OCI-LY1 (cell line): Measurements from ENCODE around the gene TTC28.

Experiments used
- H2AFZ ChIP-seq: fragments of 200-600 bp; sonication (generic), shearing (Covaris generic); 2 replicates; pipeline ENCODE4 v1.6.0; 2014; ENCODE audit warnings: antibody characterized with exemption, mild to moderate bottlenecking, low read length
- H3F3A ChIP-seq: fragments of 200-600 bp; sonication (generic), shearing (Covaris generic); 2 replicates; pipeline ENCODE4 v1.6.0; 2014; ENCODE audit warnings: mild to moderate bottlenecking, antibody characterized with exemption, low read length, moderate library complexity; ENCODE audit not compliant: insufficient read depth
- H3K27ac ChIP-seq: fragments of 200-600 bp; sonication (generic); 2 replicates; pipeline ENCODE4 v1.5.1; 2014; ENCODE audit warnings: low read length, mixed run types, mild to moderate bottlenecking, low read depth; ENCODE audit not compliant: poor library complexity, severe bottlenecking
- H3K27me3 ChIP-seq: fragments of 200-600 bp; sonication (generic); 2 replicates; pipeline ENCODE4 v1.6.0; 2014; ENCODE audit warnings: antibody characterized with exemption, mild to moderate bottlenecking, low read length, moderate library complexity; ENCODE audit not compliant: insufficient read depth
- H3K36me3 ChIP-seq: fragments of 200-600 bp; sonication (generic); 2 replicates; pipeline ENCODE4 v1.6.1; 2014; ENCODE audit warnings: mild to moderate bottlenecking, antibody characterized with exemption, low read length, moderate library complexity, mixed read lengths; ENCODE audit not compliant: insufficient read depth
- H3K4me1 ChIP-seq: fragments of 200-600 bp; sonication (generic); 2 replicates; pipeline ENCODE4 v1.5.1; 2014; ENCODE audit warnings: mild to moderate bottlenecking, low read length, moderate library complexity; ENCODE audit not compliant: insufficient read depth, severe bottlenecking
- H3K4me2 ChIP-seq: fragments of 200-600 bp; sonication (generic), shearing (Covaris generic); 2 replicates; pipeline ENCODE4 v1.6.1; 2014; ENCODE audit warnings: low read length
- H3K4me3 ChIP-seq: fragments of 200-600 bp; sonication (generic); 2 replicates; pipeline ENCODE4 v1.5.1; 2014; ENCODE audit warnings: low read length, low read depth, mild to moderate bottlenecking, mixed read lengths; ENCODE audit not compliant: poor library complexity, severe bottlenecking
- H3K79me2 ChIP-seq: fragments of 200-600 bp; shearing (Covaris generic); 2 replicates; pipeline ENCODE4 v1.6.1; 2016; ENCODE audit warnings: mixed run types, low read length, mixed read lengths; ENCODE audit not compliant: insufficient read depth
- H3K9ac ChIP-seq: fragments of 200-600 bp; sonication (generic), shearing (Covaris generic); 2 replicates; pipeline ENCODE4 v1.6.1; 2014; ENCODE audit warnings: mild to moderate bottlenecking, low read length, mixed read lengths
- H3K9me2 ChIP-seq: fragments of 200-600 bp; sonication (generic), shearing (Covaris generic); 2 replicates; pipeline ENCODE4 v1.6.1; 2014; ENCODE audit warnings: low read depth, mild to moderate bottlenecking, low read length, mixed read lengths
- H3K9me3 ChIP-seq: fragments of 200-600 bp; shearing (Covaris generic); 2 replicates; pipeline ENCODE4 v1.6.1; 2014; ENCODE audit warnings: low read length, mixed read lengths
- H4K20me1 ChIP-seq: fragments of 200-600 bp; sonication (generic), shearing (Covaris generic); 2 replicates; pipeline ENCODE4 v1.6.0; 2016; ENCODE audit warnings: mild to moderate bottlenecking, low read length; ENCODE audit not compliant: insufficient read depth
- CTCF ChIP-seq: fragments of 200-600 bp; sonication (generic), shearing (Covaris generic); IDR thresholded peaks from 2 replicates; pipeline ENCODE4 v1.5.1; 2017; ENCODE audit warnings: mild to moderate bottlenecking, antibody characterized with exemption, low read length, moderate library complexity, mixed read lengths
- EZH2 ChIP-seq: fragments of 200-600 bp; sonication (generic), shearing (Covaris generic); IDR thresholded peaks from 2 replicates; pipeline ENCODE4 v1.8.0; 2017; ENCODE audit warnings: borderline replicate concordance, mixed run types, mild to moderate bottlenecking, antibody characterized with exemption, low read length, moderate library complexity, mixed read lengths

The TTC28 gene

GRCh38 chr22:28006271-28006670 is 673.4 kb downstream of the TTC28 start:
- Histone ChIP-seq H3K36me3 (no peaks in the 10 kb centered on the region), H3K9me3 (no peaks in the 10 kb centered on the region), H4K20me1 (no peaks in the 10 kb centered on the region), H3K4me3 (no peak overlapping the region), H3K79me2 (no peaks in the 10 kb centered on the region), H3K27ac (no peak overlapping the region), H3K4me1 (no peaks in the 10 kb centered on the region), H3K9me2 (no peaks in the 10 kb centered on the region), H3K9ac (no peak overlapping the region), H3K27me3 (no peaks in the 10 kb centered on the region), H3F3A (no peaks in the 10 kb centered on the region), H2AFZ (no peak overlapping the region), H3K4me2 (no peak overlapping the region)
- TF ChIP-seq CTCF = no peak
- no peak for TF ChIP-seq EZH2

GRCh38 chr22:28005513-28005912 is 674.1 kb downstream of the TTC28 start:
- no peak overlapping the region for H2AFZ ChIP-seq
- no peak overlapping the region for H3K27ac ChIP-seq
- H3K9me3 ChIP-seq = no peaks in the 10 kb centered on the region
- no peak overlapping the region for H3K4me2 ChIP-seq
- no peaks in the 10 kb centered on the region for H3K4me1 ChIP-seq
- H3K4me3 ChIP-seq = no peak overlapping the region
- no peaks in the 10 kb centered on the region for H3K27me3 ChIP-seq
- H3K79me2 ChIP-seq = no peaks in the 10 kb centered on the region
- H4K20me1 ChIP-seq = no peaks in the 10 kb centered on the region
- H3K9me2 ChIP-seq = no peaks in the 10 kb centered on the region
- H3K36me3 ChIP-seq = no peaks in the 10 kb centered on the region
- no peak overlapping the region for H3K9ac ChIP-seq
- no peaks in the 10 kb centered on the region for H3F3A ChIP-seq
- TF ChIP-seq EZH2 = no peak
- TF ChIP-seq CTCF = no peak

GRCh38 chr22:28004021-28004420 is 675.6 kb downstream of the TTC28 start:
- Histone ChIP-seq H3K4me3 (no peak overlapping the region), H3F3A (no peaks in the 10 kb centered on the region), H3K79me2 (no peaks in the 10 kb centered on the region), H3K9ac (no peak overlapping the region), H2AFZ (no peak overlapping the region), H4K20me1 (no peaks in the 10 kb centered on the region), H3K9me3 (no peaks in the 10 kb centered on the region), H3K9me2 (no peaks in the 10 kb centered on the region), H3K27me3 (no peaks in the 10 kb centered on the region; the same call in 1 of the 2 replicates), H3K36me3 (no peaks in the 10 kb centered on the region), H3K4me2 (no peak overlapping the region), H3K27ac (no peak overlapping the region), H3K4me1 (no peaks in the 10 kb centered on the region)
- TF ChIP-seq EZH2 (no peak), CTCF (no peak)
